Activated naive CD4-positive, alpha-beta T cell treated with anti-CD3 and anti-CD28 coated beads, Interleukin-2, amount 10 ng/mL, durations not matched to agents 7 days and 5 days (primary cell): ENCODE data around the gene EIF5AL1.
"Not testable (repeated sequence)": the region's sequence is repeated elsewhere in the genome, so short reads cannot be mapped to it uniquely, and the experiment has no call there.

ENCODE experiments used
- CTCF ChIA-PET: fragments of 350-600 bp; sonication (Branson Sonifier 250); formaldehyde crosslinking; loops from one replicate; lab custom pipeline; 2021; ENCODE audit warnings: antibody characterized with exemption; lab: Charles Lee
- DNase-seq: peaks from one replicate; pipeline ENCODE4 v3.0.0-alpha.2; 2020
- H3K27ac Mint-ChIP-seq: one replicate; pipeline ENCODE4 v1.8.0; 2021; ENCODE audit warnings: mild to moderate bottlenecking, moderate library complexity, mixed read lengths
- H3K27me3 Mint-ChIP-seq: one replicate; pipeline ENCODE4 v1.8.0; 2021; ENCODE audit warnings: mild to moderate bottlenecking, mixed read lengths
- H3K36me3 Mint-ChIP-seq: one replicate; pipeline ENCODE4 v1.8.0; 2021; ENCODE audit warnings: mixed read lengths
- H3K4me1 Mint-ChIP-seq: one replicate; pipeline ENCODE4 v1.8.0; 2021; ENCODE audit warnings: mixed read lengths
- H3K4me3 Mint-ChIP-seq: one replicate; pipeline ENCODE4 v1.8.0; 2021; ENCODE audit warnings: mild to moderate bottlenecking, moderate library complexity, mixed read lengths
- H3K9me3 Mint-ChIP-seq: one replicate; pipeline ENCODE4 v1.8.0; 2021; ENCODE audit warnings: mixed read lengths

The EIF5AL1 gene

DNA sequence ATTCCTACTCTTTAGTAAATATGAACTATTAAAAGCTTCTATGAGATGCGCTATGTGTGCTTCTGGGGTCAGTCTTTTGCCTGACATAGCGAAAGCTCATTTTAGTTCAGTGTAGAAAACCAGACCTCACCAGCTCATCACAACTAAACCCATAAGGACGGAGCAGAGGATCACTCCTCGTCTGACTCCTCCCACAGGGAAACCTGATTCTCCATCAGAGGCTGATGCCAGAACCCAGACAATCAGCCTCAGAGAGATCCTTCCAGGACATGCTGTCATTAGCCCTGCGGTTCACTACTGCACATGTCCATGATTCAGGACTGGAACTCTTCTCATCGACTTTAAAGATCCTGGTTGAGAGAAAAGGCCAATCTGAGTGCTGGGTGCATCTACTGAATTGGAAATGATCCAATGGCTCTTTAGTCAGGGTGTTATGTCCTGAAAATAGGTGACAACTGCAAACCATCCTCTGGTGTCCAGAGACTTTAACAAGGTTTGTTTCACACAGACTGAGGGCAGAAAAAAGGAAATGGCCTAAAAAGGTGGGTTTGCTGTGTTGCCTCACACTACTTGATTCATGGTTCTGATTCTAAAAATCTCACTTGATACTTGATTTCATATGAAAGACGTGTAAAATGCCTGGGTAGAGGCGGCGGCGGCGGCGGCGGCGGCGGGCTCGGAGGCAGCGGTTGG is at the start of gene EIF5AL1:
TSS of gene EIF5AL1 (plus strand) at position 643 of the 693 bp plus-strand sequence. CDS start 117 bp downstream, outside the sequence.
- H3K9me3 Mint-ChIP-seq, H3K36me3 Mint-ChIP-seq, H3K4me3 Mint-ChIP-seq, DNase-seq, CTCF ChIA-PET, H3K27ac Mint-ChIP-seq, H3K4me1 Mint-ChIP-seq: not testable (repeated sequence)
- peaks cover 34% of the 10 kb centered on the region for H3K27me3 Mint-ChIP-seq

DNA sequence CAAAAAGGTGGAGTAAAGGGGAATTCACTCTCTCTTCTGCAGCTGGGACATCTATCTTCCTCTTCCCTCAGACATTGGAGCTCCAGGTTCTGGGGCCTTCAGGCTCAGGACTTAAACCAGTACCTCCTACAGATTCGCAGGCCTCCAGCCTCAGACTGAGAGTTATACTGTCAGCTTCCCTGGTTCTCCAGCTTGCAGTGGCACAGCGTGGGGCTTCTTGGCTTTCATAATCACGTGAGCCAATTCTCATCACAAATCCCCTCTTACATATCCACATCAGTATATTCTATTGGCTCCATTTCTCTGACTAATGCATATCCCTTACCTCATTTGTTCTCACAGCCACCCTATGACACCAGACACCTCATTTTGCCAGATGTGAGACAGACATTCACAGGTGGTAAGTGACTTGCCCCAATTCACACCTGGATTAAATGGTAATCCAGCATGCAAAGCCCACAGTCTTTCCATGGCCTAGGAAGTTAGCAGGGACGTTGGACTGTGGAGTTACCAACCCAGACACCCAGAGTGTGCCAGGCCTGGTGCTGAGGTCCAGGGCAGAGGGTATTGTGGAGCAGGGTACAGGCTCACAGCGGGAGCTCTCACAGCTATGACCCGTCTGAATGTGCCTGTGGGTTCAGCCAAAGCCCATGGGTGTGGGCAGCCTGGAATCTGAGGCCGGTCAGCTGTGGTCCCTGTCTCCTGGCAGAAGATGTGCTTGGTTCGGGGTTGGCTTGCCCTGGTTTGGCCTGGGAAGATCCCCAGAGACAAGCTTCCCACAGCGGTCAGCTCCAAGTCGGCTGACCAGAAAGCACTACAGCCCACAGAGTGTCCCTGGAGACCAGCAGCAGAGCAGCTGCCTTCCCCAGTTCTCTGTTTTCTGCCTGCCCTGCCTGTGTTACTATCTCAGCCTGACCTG is 48.5 kb upstream of the EIF5AL1 start:
- CTCF ChIA-PET, result interaction anchor here (0.6 to 3.5 kb wide), 3 partner anchors 9 to 89 kb away, joined by 3 to 13 read pairs (median 3); no protein-coding TSS in a partner anchor
- H3K4me1 Mint-ChIP-seq, result no peaks in the 10 kb centered on the region
- no peaks in the 10 kb centered on the region for H3K9me3 Mint-ChIP-seq
- peaks cover 10% of the 10 kb centered on the region for H3K27me3 Mint-ChIP-seq
- H3K4me3 Mint-ChIP-seq, result no peak overlapping the region
- no peak overlapping the region for H3K27ac Mint-ChIP-seq
- no peak for DNase-seq
- no peaks in the 10 kb centered on the region for H3K36me3 Mint-ChIP-seq

DNA sequence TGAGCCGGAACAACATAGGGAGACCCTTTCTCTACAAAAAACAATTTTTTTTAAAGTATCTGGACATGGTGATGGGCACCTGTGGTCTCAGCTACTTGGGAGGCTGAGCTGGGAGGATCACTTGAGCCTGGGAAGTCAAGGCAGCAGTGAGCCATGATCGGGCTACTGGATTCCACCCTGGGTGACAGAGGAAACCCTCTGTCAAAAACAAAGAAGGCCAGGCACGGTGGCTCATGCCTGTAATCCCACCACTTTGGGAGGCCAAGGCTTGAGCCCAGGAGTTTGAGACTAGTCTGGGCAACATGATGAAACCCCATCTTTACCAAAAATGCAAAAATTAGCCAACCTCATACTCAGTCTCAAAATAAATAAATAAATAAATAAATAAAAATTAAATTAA is 47.0 kb upstream of the EIF5AL1 start:
- H3K9me3 Mint-ChIP-seq, result no peaks in the 10 kb centered on the region
- no peak overlapping the region for H3K4me3 Mint-ChIP-seq
- peaks cover 14% of the 10 kb centered on the region for H3K27me3 Mint-ChIP-seq
- no peak for DNase-seq
- no peak overlapping the region for H3K27ac Mint-ChIP-seq
- H3K4me1 Mint-ChIP-seq, result no peaks in the 10 kb centered on the region
- no peaks in the 10 kb centered on the region for H3K36me3 Mint-ChIP-seq
- CTCF ChIA-PET, result interaction anchor here (3.5 kb wide), 1 partner anchor 91 kb away, joined by 13 read pairs; no protein-coding TSS in a partner anchor

DNA sequence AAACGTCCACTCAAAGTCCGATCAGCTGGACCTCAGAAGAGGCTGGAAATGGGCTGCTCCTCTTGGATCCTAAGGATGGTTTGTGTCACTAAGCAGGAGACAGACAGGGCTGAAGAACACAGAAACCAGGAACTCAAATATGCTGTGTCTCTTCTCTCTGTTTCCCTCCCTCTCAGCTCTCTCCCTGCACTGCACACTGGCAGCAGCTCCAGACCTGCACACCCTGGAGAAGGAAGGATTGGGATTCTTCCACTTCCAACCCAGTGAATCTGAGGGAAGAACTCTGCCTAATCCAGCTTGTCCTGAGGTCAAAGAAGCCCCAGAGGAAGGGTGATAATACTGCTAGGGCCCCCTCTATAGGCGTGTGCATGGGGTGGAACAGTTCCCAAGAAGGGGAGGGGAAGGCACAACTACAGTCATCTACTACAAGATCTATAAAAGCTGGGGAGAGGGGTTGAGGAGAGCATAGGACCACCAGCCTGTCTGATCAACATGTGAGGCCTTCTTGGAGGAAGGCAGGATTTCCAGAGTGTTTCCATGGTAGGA is 44.2 kb upstream of the EIF5AL1 start:
- H3K4me1 Mint-ChIP-seq, result no peaks in the 10 kb centered on the region
- H3K27me3 Mint-ChIP-seq, result peaks cover 18% of the 10 kb centered on the region
- H3K4me3 Mint-ChIP-seq, result no peak overlapping the region
- CTCF ChIA-PET, result interaction anchor here (0.7 to 3.1 kb wide), 21 partner anchors 9 to 177 kb away, joined by 3 to 32 read pairs (median 4); no protein-coding TSS in a partner anchor
- no peak overlapping the region for H3K27ac Mint-ChIP-seq
- H3K9me3 Mint-ChIP-seq, result no peaks in the 10 kb centered on the region
- no peak for DNase-seq
- H3K36me3 Mint-ChIP-seq, result no peaks in the 10 kb centered on the region

DNA sequence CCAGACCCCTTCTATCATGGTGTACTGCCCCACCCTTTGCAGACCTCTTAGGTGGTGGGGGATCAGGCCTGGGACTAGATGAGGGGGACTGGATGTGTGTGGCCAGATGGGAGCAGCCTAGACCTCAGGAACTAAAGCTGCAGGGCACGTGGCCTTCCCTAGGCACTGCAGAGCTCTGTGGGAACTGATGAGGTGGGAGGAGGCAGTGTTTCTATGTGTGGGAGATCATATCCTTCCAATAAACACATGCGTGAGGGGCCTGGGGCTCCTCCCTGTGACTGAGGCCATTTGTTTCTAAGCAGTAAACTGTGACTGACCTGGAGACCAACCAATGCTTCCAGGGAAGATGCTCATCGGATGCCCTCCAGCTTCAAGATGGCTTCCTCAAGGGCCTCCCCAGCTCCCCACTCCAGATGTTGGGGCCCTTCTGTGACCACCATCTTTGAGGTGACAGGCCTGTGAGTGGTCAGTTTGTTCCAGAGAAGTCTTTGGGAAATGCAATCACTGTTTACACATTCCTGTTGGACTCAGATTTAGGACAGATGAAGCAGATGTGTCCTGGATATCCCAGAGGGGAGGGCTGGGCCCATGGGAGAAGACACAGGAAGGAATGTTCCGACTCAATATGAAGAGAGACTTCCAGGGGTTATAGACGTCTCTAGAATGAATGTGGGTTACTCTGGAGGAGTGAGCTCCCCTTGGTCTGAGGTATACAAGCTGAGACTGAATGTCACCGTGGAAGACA is 43.3 kb upstream of the EIF5AL1 start:
- CTCF ChIA-PET, result interaction anchor here (0.7 to 3.1 kb wide), 11 partner anchors 8 to 124 kb away, joined by 3 to 32 read pairs (median 4); no protein-coding TSS in a partner anchor

DNA sequence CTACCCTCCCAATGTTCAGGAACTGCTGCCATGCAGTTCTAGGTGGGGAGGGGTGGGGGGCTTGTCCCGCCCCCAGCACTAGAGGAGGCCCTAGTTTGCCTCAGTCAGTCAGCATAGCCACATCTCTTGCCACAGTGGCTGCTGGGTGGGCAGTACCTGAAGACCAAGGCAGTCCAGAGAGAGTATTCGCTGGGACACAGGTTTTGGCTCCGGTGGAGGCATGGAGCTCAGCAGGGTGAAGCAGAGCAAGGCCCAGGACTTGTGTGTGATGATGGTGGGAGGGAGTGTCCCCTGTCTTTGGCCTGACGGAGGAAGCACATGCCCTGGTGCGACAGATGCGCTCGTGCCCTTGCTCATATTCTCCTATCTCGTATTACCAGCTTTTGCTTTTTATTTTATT is 42.2 kb upstream of the EIF5AL1 start:
- H3K27ac Mint-ChIP-seq, result no peak overlapping the region
- CTCF ChIA-PET, result interaction anchor here (0.9 to 3.1 kb wide), 4 partner anchors 18 to 96 kb away, joined by 3 to 32 read pairs (median 14); no protein-coding TSS in a partner anchor
- H3K4me1 Mint-ChIP-seq, result no peaks in the 10 kb centered on the region
- no peaks in the 10 kb centered on the region for H3K9me3 Mint-ChIP-seq
- no peak for DNase-seq
- no peaks in the 10 kb centered on the region for H3K36me3 Mint-ChIP-seq
- H3K27me3 Mint-ChIP-seq, result peaks cover 35% of the 10 kb centered on the region
- no peak overlapping the region for H3K4me3 Mint-ChIP-seq

More for the DNA sequence above, 43.3 kb upstream of the EIF5AL1 start:
- no peak for DNase-seq
- no peak overlapping the region for H3K27ac Mint-ChIP-seq
- no peaks in the 10 kb centered on the region for H3K4me1 Mint-ChIP-seq
- H3K9me3 Mint-ChIP-seq, result no peaks in the 10 kb centered on the region
- peaks cover 28% of the 10 kb centered on the region for H3K27me3 Mint-ChIP-seq
- H3K36me3 Mint-ChIP-seq, result no peaks in the 10 kb centered on the region
- no peak overlapping the region for H3K4me3 Mint-ChIP-seq

DNA sequence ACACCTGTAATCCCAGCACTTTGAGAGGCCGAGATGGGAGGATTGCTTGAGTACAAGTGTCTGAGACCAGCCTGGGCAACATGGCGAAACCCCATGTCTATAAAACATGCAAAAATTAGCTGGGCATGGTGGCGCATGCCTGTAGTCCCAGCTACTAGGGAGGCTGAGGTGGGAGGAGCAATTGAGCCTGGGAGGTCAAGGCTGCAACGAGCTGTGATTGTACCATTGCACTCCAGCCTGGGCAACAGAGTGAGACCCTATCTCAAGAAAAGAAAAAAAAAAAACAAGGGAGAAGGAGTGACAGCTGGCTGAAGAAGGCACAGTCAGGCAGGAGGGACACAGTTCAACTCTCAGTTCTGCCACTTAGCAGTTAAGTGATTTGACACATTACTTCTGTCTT is 40.6 kb upstream of the EIF5AL1 start:
- no peaks in the 10 kb centered on the region for H3K36me3 Mint-ChIP-seq
- H3K27ac Mint-ChIP-seq, result no peak overlapping the region
- no peaks in the 10 kb centered on the region for H3K9me3 Mint-ChIP-seq

DNA sequence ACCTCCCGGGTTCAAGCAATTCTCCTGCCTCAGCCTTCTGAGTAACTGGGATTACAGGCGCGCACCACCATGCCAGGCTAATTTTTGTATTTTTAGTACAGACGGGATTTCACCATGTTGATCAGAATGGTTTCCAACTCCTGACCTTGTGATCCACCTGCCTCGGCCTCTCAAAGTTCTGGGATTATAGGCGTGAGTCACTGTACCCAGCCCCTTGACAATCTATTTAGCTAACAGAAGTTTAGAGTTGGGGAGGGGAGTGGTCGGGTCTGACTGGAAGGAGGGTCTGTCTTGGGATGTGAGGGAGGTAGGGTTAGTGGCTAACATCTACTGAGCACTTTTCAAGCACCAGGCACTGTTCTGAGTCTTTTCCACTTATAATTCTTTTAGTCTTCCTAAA is 39.9 kb upstream of the EIF5AL1 start:
- peaks cover 40% of the 10 kb centered on the region for H3K27me3 Mint-ChIP-seq
- no peaks in the 10 kb centered on the region for H3K4me1 Mint-ChIP-seq
- CTCF ChIA-PET, result interaction anchor here (1.1 to 2.1 kb wide), 3 partner anchors 21 to 98 kb away, joined by 3 to 6 read pairs (median 3); no protein-coding TSS in a partner anchor
- H3K27ac Mint-ChIP-seq, result no peak overlapping the region
- H3K9me3 Mint-ChIP-seq, result no peaks in the 10 kb centered on the region
- no peaks in the 10 kb centered on the region for H3K36me3 Mint-ChIP-seq
- no peak overlapping the region for H3K4me3 Mint-ChIP-seq
- no peak for DNase-seq

More for the DNA sequence above, 40.6 kb upstream of the EIF5AL1 start:
- CTCF ChIA-PET, result interaction anchor here (1.1 to 2.1 kb wide), 3 partner anchors 22 to 98 kb away, joined by 3 to 6 read pairs (median 3); no protein-coding TSS in a partner anchor
- Mint-ChIP-seq H3K4me1 (no peaks in the 10 kb centered on the region), H3K4me3 (no peak overlapping the region), H3K27me3 (peaks cover 42% of the 10 kb centered on the region)
- no peak for DNase-seq

DNA sequence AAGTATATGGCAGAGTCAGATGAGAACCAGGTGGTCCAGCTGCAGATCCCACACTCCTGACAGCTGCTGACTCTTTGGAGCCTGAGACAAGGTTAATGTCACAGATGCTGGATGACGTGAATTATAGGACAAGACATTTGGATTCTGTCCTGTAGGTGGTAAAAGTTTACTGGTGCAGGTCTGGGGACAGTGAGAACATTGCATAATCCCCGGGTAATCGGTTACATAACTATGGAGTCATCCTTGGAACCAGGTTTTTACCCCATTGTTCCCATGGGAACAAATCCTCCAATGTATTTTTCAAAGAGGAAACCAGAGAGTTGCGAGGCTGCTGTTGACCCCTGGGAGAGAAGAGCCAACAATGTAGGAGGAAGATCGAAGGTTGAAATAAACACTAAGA is 39.4 kb upstream of the EIF5AL1 start:
- Mint-ChIP-seq H3K4me1 (no peaks in the 10 kb centered on the region), H3K27ac (no peak overlapping the region), H3K36me3 (no peaks in the 10 kb centered on the region), H3K4me3 (no peak overlapping the region), H3K9me3 (no peaks in the 10 kb centered on the region), H3K27me3 (peaks cover 35% of the 10 kb centered on the region)
- DNase-seq, result no peak
- CTCF ChIA-PET, result no interaction called here

DNA sequence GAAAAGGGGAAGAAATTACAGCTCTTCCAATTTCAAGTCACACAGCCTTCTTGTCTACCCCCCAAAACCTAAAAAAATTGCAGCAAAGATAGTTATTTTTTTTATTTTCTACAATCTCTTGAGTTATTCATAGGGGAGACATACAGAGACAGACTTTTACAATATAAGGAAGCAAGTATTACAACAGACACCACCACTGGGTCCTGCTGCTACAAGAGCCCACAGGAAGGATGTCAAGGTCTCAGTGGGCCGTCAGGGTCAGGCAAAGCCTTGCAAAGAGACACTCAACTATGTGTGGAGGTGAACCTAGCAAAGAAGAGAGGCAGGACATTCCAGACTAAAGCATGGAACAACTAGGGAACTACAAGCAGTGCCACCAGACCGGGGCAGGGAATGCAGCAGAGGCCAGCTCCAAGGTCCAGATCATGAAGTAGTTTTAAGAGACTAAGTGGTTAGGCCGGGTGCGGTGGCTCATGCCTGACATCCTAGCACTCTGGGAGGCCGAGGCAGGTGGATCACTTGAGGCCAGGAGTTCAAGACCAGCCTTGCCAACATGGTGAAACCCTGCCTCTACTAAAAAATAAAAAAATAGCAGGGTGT is 38.7 kb upstream of the EIF5AL1 start:
- Mint-ChIP-seq H3K36me3 (no peaks in the 10 kb centered on the region), H3K4me3 (no peak overlapping the region), H3K27me3 (peaks cover 34% of the 10 kb centered on the region), H3K9me3 (no peaks in the 10 kb centered on the region), H3K27ac (no peak overlapping the region), H3K4me1 (no peaks in the 10 kb centered on the region)
- DNase-seq, result no peak
- CTCF ChIA-PET, result no interaction called here

DNA sequence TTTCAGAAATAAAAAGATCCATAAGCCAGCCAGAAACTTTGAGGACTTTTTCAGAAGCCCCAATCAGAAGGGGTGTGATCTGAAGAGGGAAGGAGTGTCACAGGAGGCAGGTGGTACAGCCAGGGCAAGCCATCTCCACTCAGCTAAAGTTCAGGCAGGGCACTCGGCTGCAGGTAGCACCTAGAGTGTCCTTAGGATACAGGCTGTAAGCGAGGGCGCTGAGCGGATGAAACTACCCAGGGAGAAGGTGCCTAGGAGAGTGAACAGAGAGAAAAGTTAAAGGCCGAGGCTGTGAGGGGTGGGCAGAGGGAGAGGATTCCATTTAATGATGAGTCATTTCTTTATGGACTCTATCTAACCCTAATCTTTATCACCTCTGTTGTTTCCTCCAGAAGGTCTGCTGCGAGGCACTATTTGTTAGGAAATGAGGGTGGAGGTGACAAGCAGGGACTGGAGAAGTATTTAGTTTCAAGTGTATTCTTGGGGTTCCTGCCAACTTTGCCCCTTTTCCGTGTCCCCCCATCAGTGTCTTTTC is 37.1 kb upstream of the EIF5AL1 start:
- DNase-seq, result no peak
- CTCF ChIA-PET, result interaction anchor here (0.8 to 2.2 kb wide), 3 partner anchors 74 to 101 kb away, joined by 4 to 9 read pairs (median 4); no protein-coding TSS in a partner anchor
- H3K4me1 Mint-ChIP-seq, result no peaks in the 10 kb centered on the region

DNA sequence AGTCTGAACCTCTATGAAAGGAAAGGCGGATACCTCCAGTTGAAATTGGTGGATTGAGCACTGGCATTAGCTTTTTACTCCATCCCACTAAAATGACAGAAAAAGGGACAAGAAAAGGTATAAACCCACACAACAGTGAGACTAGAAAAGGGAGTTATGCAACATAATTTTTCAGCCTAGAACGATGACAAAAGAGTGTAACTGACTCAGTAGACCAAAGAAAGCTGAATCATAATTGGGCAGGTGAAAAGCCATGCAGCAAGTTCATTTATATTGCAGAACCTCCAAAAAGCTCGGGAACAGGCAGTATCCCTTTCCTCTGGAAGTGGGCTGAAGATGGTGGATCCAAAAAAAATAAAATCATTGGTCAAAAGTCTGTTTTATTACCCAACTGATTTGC is 36.5 kb upstream of the EIF5AL1 start:
- no peaks in the 10 kb centered on the region for H3K4me1 Mint-ChIP-seq
- H3K27ac Mint-ChIP-seq, result no peak overlapping the region
- no peaks in the 10 kb centered on the region for H3K36me3 Mint-ChIP-seq
- CTCF ChIA-PET, result interaction anchor here (2.2 kb wide), 1 partner anchor 101 kb away, joined by 9 read pairs; no protein-coding TSS in a partner anchor
- DNase-seq, result no peak
- H3K9me3 Mint-ChIP-seq, result no peaks in the 10 kb centered on the region
- no peak overlapping the region for H3K4me3 Mint-ChIP-seq
- H3K27me3 Mint-ChIP-seq, result peaks cover 37% of the 10 kb centered on the region

More for the DNA sequence above, 37.1 kb upstream of the EIF5AL1 start:
- Mint-ChIP-seq H3K27me3 (peaks cover 33% of the 10 kb centered on the region), H3K4me3 (no peak overlapping the region), H3K36me3 (no peaks in the 10 kb centered on the region), H3K9me3 (no peaks in the 10 kb centered on the region), H3K27ac (no peak overlapping the region)

DNA sequence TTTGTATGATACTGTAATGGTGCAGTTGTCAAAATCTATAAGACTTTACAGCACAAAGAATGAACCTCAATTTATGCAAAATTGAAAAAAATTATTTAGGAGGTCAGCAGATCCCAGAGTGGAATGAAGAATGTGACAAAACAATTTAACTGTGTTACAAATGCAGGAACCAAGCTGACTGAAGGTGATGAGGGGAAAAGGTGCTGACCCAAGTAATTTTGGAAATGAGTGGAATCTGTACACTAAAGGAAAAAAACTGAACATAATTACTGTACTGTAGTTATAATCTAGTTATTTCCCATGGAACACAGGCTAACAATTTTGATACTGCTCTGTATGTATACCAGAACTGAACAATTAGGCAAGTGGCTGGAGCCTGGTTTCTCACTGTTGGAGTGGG is 35.7 kb upstream of the EIF5AL1 start:
- no peaks in the 10 kb centered on the region for H3K9me3 Mint-ChIP-seq
- CTCF ChIA-PET, result interaction anchor here (1.9 to 2.2 kb wide), 3 partner anchors 8 to 102 kb away, joined by 8 to 16 read pairs (median 9); no protein-coding TSS in a partner anchor
- no peaks in the 10 kb centered on the region for H3K4me1 Mint-ChIP-seq
- H3K27me3 Mint-ChIP-seq, result peaks cover 37% of the 10 kb centered on the region
- DNase-seq, result no peak
- no peak overlapping the region for H3K4me3 Mint-ChIP-seq
- no peak overlapping the region for H3K27ac Mint-ChIP-seq
- H3K36me3 Mint-ChIP-seq, result no peaks in the 10 kb centered on the region
